ENCODE results near the gene GARIN5A.
A peak's percentile ranks its signal among the peaks of the same experiment; 100 is the strongest.

Gene GARIN5A

DNA sequence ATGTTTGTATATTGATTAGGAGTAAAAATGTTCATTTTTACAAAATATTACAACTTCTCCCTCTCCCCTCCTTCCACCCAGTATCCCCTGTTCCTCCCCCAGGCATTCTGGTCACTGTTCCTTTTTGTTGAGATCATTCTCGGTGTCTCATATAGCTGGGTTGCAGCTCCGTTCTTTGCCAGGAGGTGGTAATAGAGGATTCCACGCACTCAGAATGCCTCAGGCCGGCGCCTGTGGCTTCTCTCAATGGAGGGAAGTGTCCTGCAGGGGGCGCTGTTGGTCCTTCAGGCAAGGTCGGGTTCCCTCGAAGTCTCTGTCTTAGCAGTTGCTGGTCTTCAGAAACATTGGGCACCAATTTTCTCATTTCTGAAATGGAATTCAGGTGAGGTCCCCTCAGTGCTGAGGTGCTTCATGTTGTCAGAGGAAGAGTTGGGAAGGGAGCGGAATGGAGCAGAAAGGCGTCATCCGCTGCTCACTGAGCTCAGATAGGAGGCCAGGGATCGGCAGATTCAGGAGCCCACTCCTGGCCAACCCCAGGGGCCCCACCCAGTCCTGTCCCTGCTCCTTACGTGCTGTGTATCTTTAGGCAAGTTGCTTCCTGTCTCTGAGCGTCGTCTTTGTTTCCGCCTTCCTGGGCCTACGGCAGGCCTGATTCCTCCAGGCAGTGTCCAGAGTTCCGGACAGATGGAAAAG is 10.3 kb upstream of the GARIN5A start:
- Histone ChIP-seq H3K27me3 (replicated peaks; ENCODE audit: control insufficient read depth, insufficient read depth, low read length, poor library complexity, severe bottlenecking) (no peaks in the 10 kb centered on the region), H3K36me3 (ENCODE audit: control insufficient read depth, insufficient read depth, low read length) (peaks cover 9% of the 10 kb centered on the region), H3K9me3 (ENCODE audit: control insufficient read depth, low read length) (no peaks in the 10 kb centered on the region), H3K27ac (ENCODE audit: insufficient read depth, low read length, poor library complexity, severe bottlenecking) (no peak overlapping the region), H3K4me3 (ENCODE audit: insufficient read depth, low read depth, low read length, poor library complexity, severe bottlenecking) (no peak overlapping the region), H3K4me1 (ENCODE audit: control insufficient read depth, insufficient read depth, low read length, poor library complexity, severe bottlenecking) (peaks cover 13% of the 10 kb centered on the region)
- peak in 2 of 3 donors; percentile 8 to 28 for DNase-seq

GRCh38 chr19:50485284-50485955 is 8.8 kb upstream of the GARIN5A start:
- Histone ChIP-seq H3K4me1 (ENCODE audit: control insufficient read depth, insufficient read depth, low read length, poor library complexity, severe bottlenecking) (no peaks in the 10 kb centered on the region), H3K27ac (ENCODE audit: insufficient read depth, low read length, poor library complexity, severe bottlenecking) (no peak overlapping the region), H3K9me3 (ENCODE audit: control insufficient read depth, low read length) (no peaks in the 10 kb centered on the region), H3K27me3 (replicated peaks; ENCODE audit: control insufficient read depth, insufficient read depth, low read length, poor library complexity, severe bottlenecking) (no peaks in the 10 kb centered on the region), H3K36me3 (ENCODE audit: control insufficient read depth, insufficient read depth, low read length) (peaks cover 24% of the 10 kb centered on the region), H3K4me3 (ENCODE audit: insufficient read depth, low read depth, low read length, poor library complexity, severe bottlenecking) (no peak overlapping the region)
- no peak for DNase-seq

DNA sequence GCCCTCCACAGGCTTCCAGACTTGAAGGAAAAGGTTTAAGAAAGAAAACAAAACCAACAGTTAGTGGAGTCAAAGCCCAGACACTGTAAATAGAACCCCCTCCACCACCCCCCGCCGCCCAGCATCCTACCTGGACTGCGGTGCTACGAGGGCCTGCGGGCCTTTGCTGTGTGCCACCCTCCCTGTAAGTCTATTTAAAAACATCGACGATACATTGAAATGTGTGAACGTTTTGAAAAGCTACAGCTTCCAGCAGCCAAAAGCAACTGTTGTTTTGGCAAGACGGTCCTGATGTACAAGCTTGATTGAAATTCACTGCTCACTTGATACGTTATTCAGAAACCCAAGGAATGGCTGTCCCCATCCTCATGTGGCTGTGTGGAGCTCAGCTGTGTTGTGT is 6.3 kb upstream of the GARIN5A start:
- H3K27ac ChIP-seq (ENCODE audit: insufficient read depth, low read length, poor library complexity, severe bottlenecking) = no peak overlapping the region
- H3K36me3 ChIP-seq (ENCODE audit: control insufficient read depth, insufficient read depth, low read length) = peaks cover 38% of the 10 kb centered on the region
- no peak for DNase-seq
- H3K4me1 ChIP-seq (ENCODE audit: control insufficient read depth, insufficient read depth, low read length, poor library complexity, severe bottlenecking) = no peaks in the 10 kb centered on the region
- H3K4me3 ChIP-seq (ENCODE audit: insufficient read depth, low read depth, low read length, poor library complexity, severe bottlenecking) = no peak overlapping the region
- no peaks in the 10 kb centered on the region for H3K27me3 ChIP-seq (replicated peaks; ENCODE audit: control insufficient read depth, insufficient read depth, low read length, poor library complexity, severe bottlenecking)
- H3K9me3 ChIP-seq (ENCODE audit: control insufficient read depth, low read length) = no peaks in the 10 kb centered on the region

DNA sequence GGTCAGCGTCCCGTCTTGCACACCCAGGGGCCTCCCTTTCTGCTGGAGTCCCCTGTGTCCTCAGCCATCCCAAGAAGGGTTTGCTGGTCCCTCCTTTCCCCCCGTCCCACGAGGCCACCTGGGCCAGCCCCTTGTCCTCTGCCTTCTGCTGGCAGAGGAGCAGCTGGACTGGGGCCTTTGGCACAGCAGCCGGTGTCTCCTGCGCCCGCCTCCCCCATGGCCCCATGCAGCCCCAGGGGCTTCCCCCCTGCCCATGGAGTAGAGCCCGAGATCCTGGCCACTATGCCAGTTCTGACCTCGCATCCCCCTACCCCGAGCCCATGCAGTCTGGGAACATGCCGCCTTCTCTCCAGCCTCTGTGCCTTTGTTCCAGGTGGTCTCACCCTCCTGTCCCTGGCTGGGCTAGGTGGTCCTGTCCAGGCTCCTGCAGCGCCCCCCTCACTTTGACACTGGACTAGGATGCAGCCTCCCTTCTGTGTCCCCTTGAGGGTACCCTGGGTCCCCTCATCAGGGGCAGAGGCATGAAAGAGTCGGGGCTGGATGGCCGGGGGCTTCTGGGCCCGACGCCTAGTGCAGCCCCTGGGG is 5.7 kb upstream of the GARIN5A start:
- H3K36me3 ChIP-seq (ENCODE audit: control insufficient read depth, insufficient read depth, low read length) = peaks cover 38% of the 10 kb centered on the region
- H3K4me1 ChIP-seq (ENCODE audit: control insufficient read depth, insufficient read depth, low read length, poor library complexity, severe bottlenecking) = peaks cover 5% of the 10 kb centered on the region
- H3K27ac ChIP-seq (ENCODE audit: insufficient read depth, low read length, poor library complexity, severe bottlenecking) = no peak overlapping the region
- H3K9me3 ChIP-seq (ENCODE audit: control insufficient read depth, low read length) = no peaks in the 10 kb centered on the region
- no peak for DNase-seq
- no peak overlapping the region for H3K4me3 ChIP-seq (ENCODE audit: insufficient read depth, low read depth, low read length, poor library complexity, severe bottlenecking)
- no peaks in the 10 kb centered on the region for H3K27me3 ChIP-seq (replicated peaks; ENCODE audit: control insufficient read depth, insufficient read depth, low read length, poor library complexity, severe bottlenecking)

DNA sequence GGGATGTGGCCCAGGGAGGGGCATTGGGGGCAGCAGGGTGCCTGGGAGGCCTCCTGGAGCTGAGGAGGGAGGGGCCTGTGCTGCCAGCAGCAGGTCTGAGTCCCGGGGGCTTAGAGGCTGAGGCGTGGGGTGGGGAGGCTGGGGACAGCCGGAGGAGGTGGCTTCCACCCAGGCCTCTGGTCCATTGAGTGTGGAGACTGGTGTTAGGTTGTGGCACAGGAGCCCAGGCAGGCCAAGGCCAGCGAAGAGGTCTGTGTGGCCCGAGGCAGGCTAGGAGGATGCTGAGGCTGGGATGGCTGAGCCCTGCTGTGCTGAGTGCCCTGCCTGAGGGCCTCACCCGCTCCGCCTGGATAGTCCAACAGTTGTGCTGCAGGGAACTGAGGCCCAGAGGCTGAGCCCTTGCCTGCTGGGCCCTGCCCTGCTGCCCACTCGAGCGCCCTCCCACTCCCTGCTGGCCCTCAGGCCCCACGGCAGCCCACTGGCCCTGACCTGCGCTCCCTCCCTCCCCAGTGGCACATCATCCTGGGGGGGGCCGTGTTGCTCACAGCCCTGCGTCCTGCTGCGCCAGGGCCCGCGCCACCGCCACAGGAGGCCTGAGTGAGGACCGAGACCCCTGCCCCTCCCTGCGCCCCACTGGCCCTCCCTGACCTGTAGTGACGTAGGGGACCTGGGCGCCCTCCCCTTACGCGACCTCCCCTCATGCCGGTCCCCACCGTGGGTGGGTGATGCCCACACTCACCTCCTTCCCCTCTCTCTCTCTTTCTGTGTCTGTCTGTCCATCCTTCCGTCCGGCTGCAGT is 4.9 kb upstream of the GARIN5A start:
- no peak for DNase-seq
- Histone ChIP-seq H3K9me3 (ENCODE audit: control insufficient read depth, low read length) (no peaks in the 10 kb centered on the region), H3K36me3 (ENCODE audit: control insufficient read depth, insufficient read depth, low read length) (peaks cover 38% of the 10 kb centered on the region), H3K4me1 (ENCODE audit: control insufficient read depth, insufficient read depth, low read length, poor library complexity, severe bottlenecking) (peaks cover 13% of the 10 kb centered on the region), H3K27ac (ENCODE audit: insufficient read depth, low read length, poor library complexity, severe bottlenecking) (no peak overlapping the region), H3K4me3 (ENCODE audit: insufficient read depth, low read depth, low read length, poor library complexity, severe bottlenecking) (no peak overlapping the region), H3K27me3 (replicated peaks; ENCODE audit: control insufficient read depth, insufficient read depth, low read length, poor library complexity, severe bottlenecking) (no peaks in the 10 kb centered on the region)

GRCh38 chr19:50480281-50481111 is 3.8 kb upstream of the GARIN5A start:
- DNase-seq = no peak
- peaks cover 14% of the 10 kb centered on the region for H3K4me1 ChIP-seq (ENCODE audit: control insufficient read depth, insufficient read depth, low read length, poor library complexity, severe bottlenecking)
- H3K9me3 ChIP-seq (ENCODE audit: control insufficient read depth, low read length) = no peaks in the 10 kb centered on the region
- H3K27me3 ChIP-seq (replicated peaks; ENCODE audit: control insufficient read depth, insufficient read depth, low read length, poor library complexity, severe bottlenecking) = no peaks in the 10 kb centered on the region
- H3K4me3 ChIP-seq (ENCODE audit: insufficient read depth, low read depth, low read length, poor library complexity, severe bottlenecking) = no peak overlapping the region
- peaks cover 38% of the 10 kb centered on the region for H3K36me3 ChIP-seq (ENCODE audit: control insufficient read depth, insufficient read depth, low read length)
- no peak overlapping the region for H3K27ac ChIP-seq (ENCODE audit: insufficient read depth, low read length, poor library complexity, severe bottlenecking)

GRCh38 chr19:50479761-50480251 is 3.2 kb upstream of the GARIN5A start:
- Histone ChIP-seq H3K4me1 (ENCODE audit: control insufficient read depth, insufficient read depth, low read length, poor library complexity, severe bottlenecking) (peaks cover 14% of the 10 kb centered on the region), H3K9me3 (ENCODE audit: control insufficient read depth, low read length) (no peaks in the 10 kb centered on the region), H3K36me3 (ENCODE audit: control insufficient read depth, insufficient read depth, low read length) (peaks cover 38% of the 10 kb centered on the region), H3K4me3 (ENCODE audit: insufficient read depth, low read depth, low read length, poor library complexity, severe bottlenecking) (no peak overlapping the region), H3K27ac (ENCODE audit: insufficient read depth, low read length, poor library complexity, severe bottlenecking) (no peak overlapping the region), H3K27me3 (replicated peaks; ENCODE audit: control insufficient read depth, insufficient read depth, low read length, poor library complexity, severe bottlenecking) (no peaks in the 10 kb centered on the region)
- DNase-seq = no peak

- H3K4me3 ChIP-seq (ENCODE audit: insufficient read depth, low read depth, low read length, poor library complexity, severe bottlenecking) = no peak overlapping the region
- no peak for DNase-seq
- no peaks in the 10 kb centered on the region for H3K27me3 ChIP-seq (replicated peaks; ENCODE audit: control insufficient read depth, insufficient read depth, low read length, poor library complexity, severe bottlenecking)
- peaks cover 14% of the 10 kb centered on the region for H3K4me1 ChIP-seq (ENCODE audit: control insufficient read depth, insufficient read depth, low read length, poor library complexity, severe bottlenecking)
- H3K36me3 ChIP-seq (ENCODE audit: control insufficient read depth, insufficient read depth, low read length) = peaks cover 38% of the 10 kb centered on the region
- no peak overlapping the region for H3K27ac ChIP-seq (ENCODE audit: insufficient read depth, low read length, poor library complexity, severe bottlenecking)
- no peaks in the 10 kb centered on the region for H3K9me3 ChIP-seq (ENCODE audit: control insufficient read depth, low read length)
These were observed 2.5 kb upstream of the GARIN5A start for GRCh38 chr19:50478901-50479715.

Measured in effector memory CD4-positive, alpha-beta T cell (primary cell).